GM10266 (cell line): Measurements from ENCODE around the gene ASIC5.
"Not testable (repeated sequence)": the region's sequence is repeated elsewhere in the genome, so short reads cannot be mapped to it uniquely, and the experiment has no call there.

Experiments used
- DNase-seq: peaks from one replicate; pipeline ENCODE4 v3.0.0; 2012; ENCODE audit errors: extremely low spot score
- CTCF ChIP-seq: IDR thresholded peaks from 2 replicates; pipeline ENCODE4 v1.5.1; 2012; ENCODE audit warnings: mild to moderate bottlenecking, low read depth; ENCODE audit not compliant: control insufficient read depth, insufficient read depth; ENCODE audit errors: missing control alignments

Gene ASIC5

GRCh38 chr4:155802190-155802959 is 63.7 kb downstream of the ASIC5 start:
- no peak for TF ChIP-seq CTCF
- DNase-seq = no peak

- no peak for DNase-seq
- TF ChIP-seq CTCF = no peak
Observed at GRCh38 chr4:155800685-155801343, 65.3 kb downstream of the ASIC5 start.

GRCh38 chr4:155799794-155800123 is 66.3 kb downstream of the ASIC5 start:
- no peak for TF ChIP-seq CTCF
- DNase-seq = no peak

- TF ChIP-seq CTCF = no peak
- no peak for DNase-seq
Observed at GRCh38 chr4:155799116-155799793, 66.8 kb downstream of the ASIC5 start.

- not testable (repeated sequence) for DNase-seq
Observed at GRCh38 chr4:155797581-155797980, 68.5 kb downstream of the ASIC5 start.

- peak; percentile 5 for DNase-seq
Observed at GRCh38 chr4:155795991-155796390, 70.1 kb downstream of the ASIC5 start.

More at GRCh38 chr4:155795991-155796390, 70.1 kb downstream of the ASIC5 start:
- no peak for TF ChIP-seq CTCF
